GM19043 (cell line): ENCODE measurements around the gene GDF7.

Experiments
- ATAC-seq: cut with Tn5 transposase; IDR thresholded peaks from one replicate; pipeline ENCODE4 v1.9.1; 2021; ENCODE audit warnings: low read depth; ENCODE audit not compliant: unreplicated experiment

GDF7 gene

DNA sequence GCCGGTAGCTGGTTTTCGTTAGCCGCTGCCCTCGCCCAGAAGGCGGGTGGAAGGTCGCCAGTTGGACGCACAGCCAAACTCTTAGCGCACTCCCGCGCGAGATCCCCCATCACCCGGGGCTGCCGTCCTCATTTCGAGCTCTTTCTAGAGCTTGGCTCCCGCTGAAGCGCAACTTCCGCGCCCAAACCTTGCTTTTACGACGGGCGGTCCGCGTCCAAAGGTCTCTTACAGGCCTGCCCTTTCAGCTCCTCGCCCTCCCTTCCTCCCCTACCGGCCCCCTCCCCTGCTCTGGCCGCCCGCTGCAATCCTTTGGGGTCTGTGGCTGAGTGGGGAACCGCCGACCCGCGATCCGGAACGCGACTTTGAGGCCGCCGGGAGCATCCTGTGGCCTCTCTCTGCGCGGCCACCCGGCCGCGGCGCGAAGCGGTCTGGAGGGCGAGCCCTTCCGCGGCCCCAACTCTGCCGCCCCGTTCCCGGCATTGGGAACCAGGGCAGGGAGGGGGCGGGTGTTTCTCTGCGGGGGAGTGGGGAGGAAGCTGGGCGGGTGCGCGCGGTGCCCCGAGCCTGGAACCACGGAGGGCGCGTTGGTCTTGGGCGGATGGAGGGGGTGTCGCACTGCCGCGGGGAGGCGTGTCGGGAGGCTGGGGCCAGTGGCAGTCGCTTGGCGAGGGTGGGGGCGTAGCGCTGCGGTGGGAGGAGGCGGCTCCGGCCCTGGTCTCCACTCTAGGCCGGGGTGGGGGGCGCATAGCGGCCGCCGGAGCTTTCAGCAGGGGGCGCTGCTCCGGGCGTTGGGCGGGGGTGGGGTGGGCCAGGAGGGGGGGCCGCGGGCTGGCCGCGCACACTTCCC lies at the start of gene GDF7:
TSS of gene GDF7 (plus strand) at position 841 of the 847 bp plus-strand sequence. CDS start 96 bp downstream, outside the sequence.
- ATAC-seq = peak; percentile 17

- ATAC-seq = no peak
Measured at GRCh38 chr2:20617892-20618467, 49.0 kb upstream of the GDF7 start.

DNA sequence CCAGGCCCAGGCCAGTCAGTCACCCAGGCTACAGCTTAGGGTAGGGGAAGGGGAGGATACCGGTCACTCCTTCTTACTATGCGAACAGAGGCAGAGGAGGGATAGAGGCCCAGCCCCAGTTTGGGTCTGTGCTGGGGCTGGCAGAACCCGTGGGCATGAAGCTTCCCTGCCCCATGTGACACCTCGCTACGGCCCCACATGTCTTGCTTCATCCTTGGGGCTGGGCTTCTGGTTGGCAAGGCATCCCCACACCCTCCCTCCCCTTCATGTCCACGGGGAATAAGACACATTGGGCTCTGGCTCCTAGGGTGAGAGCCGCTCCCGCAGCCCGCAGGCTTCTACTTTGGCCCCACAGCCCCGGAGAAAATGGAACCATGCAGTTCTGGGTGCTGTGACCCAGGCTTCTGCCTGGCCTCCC lies 48.5 kb upstream of the GDF7 start:
- no peak for ATAC-seq

- no peak for ATAC-seq
Measured at GRCh38 chr2:20618886-20619521, 47.9 kb upstream of the GDF7 start.

DNA sequence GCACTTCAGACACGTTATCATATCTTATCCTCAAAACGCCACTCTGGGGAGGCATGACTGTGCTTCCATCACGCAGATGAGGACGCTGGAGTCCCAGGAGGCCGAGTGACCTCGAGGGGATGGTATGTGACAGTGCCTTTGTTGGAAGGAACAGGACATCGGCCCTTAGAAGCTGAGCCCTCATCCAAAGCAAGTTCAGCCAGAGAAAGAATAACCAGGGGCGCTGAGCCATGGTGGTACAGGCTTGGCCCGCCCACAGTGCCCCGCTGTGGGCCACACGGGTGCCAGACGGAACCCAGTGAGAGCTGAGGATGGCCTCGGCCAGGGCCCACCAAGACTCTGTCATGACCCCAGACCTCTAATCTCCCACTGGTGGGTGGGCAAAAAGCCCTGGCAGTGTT lies 47.3 kb upstream of the GDF7 start:
- ATAC-seq = no peak

DNA sequence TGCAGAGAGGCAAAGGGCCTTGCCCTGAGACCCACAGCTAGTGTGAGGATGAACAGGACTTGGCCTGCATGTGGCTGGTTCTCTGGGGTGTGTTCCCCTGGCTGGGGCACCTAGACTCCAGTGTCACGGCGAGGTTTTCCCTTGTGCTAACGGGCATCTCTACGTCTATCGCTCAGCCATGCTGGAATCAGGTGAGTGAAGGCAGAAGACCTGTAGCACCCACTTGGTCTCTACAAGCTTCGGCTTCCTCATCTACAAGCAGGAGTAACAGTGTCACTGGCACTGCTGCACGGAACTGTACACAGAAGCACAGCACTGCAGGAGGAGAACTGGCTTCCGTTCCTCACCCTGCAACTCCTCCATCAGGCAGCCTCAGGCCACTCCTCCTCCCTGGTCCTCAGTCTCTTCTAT lies 46.7 kb upstream of the GDF7 start:
- ATAC-seq = no peak

- no peak for ATAC-seq
Measured at GRCh38 chr2:20620696-20621365, 46.1 kb upstream of the GDF7 start.

GRCh38 chr2:20621366-20622295 lies 45.3 kb upstream of the GDF7 start:
- ATAC-seq = no peak

- no peak for ATAC-seq
Measured at GRCh38 chr2:20622296-20622686, 44.7 kb upstream of the GDF7 start.

GRCh38 chr2:20622731-20623130 lies 44.2 kb upstream of the GDF7 start:
- no peak for ATAC-seq

- ATAC-seq = no peak
Measured at GRCh38 chr2:20623241-20623640, 43.7 kb upstream of the GDF7 start.

GRCh38 chr2:20623741-20624155 lies 43.2 kb upstream of the GDF7 start:
- no peak for ATAC-seq

DNA sequence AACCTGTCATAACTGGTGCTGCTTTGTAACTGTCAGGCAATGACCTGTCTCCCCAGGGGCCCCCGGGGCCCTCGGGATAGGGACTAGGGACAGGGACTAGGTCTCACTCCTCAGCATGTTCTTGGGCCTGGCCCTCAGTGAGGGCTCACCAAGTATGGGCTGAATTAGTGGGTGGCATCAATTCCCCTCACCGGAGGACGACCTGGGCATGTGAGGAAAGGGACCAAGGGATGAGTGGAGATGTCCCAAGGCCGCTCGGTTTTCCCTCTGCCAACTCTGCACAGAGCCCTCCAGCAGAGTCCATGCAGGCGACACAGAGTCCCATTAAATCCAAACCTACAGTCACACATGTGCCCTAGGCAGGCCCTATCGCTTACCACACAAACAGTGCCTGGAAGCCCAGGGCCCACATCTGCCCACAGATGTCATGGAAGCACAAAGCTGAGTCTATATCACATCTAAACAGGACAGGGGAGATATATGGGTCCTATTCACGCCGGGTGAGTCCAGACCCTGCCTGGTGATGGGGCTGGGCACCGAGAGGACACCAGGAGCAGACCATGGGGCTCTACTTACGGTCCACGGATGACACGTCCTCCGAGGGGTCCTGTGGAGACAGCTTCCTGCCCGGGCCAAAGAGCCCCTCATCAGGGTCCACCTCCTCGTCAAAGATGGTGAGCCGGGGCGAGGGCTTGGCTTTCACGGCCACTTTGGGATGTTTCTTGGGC lies 42.6 kb upstream of the GDF7 start:
- ATAC-seq = no peak

DNA sequence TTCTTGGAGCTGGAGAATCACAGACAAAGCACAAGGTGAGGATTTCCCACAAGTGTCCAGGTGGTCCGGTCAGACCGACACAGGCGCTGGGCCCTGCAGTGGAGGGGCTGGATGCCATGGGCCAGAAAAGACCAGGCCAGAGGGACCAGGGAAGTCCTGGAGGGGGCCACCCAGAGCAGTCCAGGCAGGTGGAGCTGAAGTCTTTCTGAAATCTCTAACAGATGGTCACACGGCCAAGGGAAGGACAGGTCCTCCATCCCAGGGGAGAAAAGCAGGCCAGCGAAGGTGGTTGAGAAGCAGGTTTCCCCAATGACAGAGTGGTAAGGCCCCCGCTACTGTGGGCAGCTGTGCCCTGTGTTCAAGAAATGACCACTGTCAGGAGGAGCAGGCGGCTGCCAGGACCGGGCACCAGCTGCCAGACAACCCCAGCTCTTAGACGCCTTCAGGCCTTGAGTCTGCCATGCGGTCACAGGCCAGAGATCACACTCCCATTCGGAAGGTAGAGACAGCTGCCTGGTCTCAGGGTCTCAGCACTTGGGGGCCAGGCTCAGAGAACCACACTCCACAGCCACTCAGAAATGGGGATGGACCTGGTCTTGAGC lies 42.0 kb upstream of the GDF7 start:
- ATAC-seq = no peak

DNA sequence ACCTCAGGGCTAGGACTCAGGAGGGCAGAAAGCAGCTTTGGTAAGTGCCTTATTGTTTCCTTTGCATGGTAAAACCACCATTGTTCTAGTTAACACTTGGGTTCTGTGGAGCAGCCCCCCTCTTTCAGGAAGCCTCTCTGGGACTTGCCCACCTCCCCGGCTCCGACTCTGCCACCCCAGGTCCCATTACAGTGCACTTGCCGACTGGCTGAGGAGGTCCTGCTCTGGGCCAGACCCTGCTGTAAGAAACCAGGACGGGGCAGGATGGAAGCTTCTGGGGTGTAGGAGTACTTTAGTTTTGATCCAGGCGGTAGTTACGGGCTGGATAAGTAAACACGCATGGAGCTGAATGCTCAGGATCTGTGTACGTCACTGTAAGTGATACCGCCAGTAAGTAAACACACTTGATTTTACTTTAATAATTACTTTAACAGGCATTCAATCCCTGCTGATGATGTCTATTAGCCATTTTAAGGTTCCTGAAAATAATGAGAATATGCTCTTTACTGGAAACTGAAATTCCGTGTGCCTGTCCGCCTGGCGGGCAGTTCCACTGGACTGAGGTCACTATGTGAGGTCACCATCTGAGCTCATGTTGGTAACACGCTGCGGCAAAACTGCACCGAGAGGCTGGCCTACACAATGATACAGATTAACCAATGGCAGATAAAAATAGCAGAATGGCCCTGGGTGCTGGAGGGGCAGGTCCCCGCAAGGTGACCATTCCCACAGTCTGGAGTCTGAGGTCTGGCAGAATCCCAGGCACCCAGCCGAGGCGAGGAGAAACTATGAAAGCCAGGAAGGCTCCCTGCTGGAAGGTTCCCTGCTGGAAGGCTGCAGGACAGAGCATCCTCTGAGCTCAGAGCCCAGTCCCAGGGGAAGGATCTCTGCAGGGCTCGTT lies 41.2 kb upstream of the GDF7 start:
- no peak for ATAC-seq

GRCh38 chr2:20626392-20626697 lies 40.6 kb upstream of the GDF7 start:
- ATAC-seq = no peak

GRCh38 chr2:20626698-20627513 lies 40.0 kb upstream of the GDF7 start:
- no peak for ATAC-seq
